Inferior parietal cortex (tissue), 1 donor: Measurements from ENCODE around the gene PACSIN1.

Experiments used
- DNase-seq: peaks from one replicate; pipeline ENCODE4 v3.0.0-alpha.2; 2016; ENCODE audit errors: extremely low spot score

PACSIN1 gene

DNA sequence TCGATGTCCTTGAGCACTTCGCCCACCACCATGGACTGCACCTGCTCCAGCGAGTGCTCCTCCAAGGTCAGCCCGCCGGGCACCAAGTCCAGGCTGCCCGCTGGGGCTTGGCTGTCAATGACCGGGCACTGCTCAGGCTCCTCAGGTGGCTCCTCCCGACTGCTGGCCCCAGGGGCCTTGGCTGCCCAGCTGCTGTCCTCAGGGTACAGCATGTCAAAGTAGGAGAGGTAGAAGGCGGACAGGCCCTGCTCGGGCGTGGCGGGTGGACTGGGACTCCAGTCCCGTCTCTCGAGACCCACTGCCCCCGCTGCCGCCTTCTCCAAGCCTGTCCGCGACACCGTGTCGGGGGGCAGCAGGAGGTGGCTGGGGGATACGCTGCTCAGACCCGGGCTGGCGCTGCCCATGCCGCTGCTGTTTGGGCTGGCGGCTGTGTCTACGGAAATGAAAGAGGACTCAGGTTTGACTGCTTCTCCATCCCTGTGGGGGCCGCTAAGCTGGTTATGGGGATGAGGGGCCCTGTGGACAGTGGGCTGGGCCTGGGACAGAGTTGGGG lies 78.3 kb downstream of the PACSIN1 start:
- no peak for DNase-seq

DNA sequence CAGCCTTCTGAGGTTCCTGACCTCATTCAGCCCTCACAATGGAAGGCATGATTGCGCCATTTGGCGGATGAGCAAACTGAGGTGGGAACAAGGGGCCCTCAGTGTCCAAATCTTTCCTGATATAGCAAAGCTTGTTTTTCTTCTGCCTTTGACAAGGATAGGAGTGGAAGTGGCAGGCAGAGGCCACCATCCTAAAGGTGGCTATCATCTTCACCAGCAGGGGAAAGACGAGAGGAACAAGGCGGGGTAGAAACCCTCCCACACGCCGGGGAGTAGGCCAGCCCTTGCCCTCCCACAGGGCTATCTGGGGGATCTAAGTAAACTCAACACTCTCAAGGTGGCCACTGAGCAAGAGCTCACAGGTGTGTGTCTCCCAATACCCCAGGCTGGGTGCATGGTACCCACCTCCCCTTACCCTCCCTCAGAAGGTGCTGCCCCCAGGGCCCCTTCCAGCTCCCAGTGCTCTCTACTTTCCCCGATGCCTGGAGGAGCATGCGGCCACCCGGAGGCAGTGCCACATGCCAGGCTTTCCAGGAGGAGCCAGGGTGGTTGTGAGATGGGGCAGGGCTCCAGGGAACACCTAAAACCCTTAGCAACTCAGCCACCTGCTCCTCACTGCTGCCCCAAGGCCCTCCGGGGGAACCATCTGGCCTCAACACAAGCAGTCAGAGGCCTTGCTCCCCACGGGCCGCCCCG lies 79.0 kb downstream of the PACSIN1 start:
- no peak for DNase-seq

DNA sequence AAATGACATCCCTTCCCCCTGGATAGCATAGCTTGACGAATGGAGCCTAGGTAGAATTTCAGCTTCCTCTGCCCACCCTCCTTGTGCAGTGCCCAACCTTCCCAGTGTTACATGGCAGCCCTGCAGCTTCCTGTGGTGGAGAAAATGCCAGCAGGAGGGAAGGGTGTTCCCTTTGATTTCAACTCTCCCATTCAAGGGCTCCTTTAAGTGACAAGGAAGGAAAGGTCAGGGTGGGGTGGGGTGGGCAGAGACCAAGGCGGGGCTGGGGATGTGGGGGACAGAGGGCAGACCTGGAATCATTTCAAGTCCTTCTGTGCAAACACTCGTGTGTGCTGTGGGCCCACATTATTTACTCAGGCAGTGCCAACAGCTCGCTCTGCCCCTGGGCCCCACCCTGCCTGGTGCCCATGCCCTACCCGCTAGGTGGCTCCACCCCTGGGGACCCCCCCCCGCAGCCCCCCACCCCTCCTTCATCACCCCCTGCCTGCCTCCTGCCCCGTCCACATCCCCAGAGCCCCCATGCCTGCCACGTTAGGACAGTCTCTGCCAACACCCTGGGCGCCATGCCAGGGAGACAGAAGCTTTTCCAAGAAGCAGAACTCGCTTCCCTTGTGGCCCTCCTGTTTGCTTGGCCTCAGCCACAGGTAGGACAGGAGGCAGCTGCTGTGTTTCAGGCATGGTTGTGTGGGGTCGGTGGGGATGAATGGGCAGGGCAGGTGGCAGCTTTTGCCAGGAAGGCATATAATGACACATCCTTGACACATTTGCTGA lies 80.9 kb downstream of the PACSIN1 start:
- no peak for DNase-seq

DNA sequence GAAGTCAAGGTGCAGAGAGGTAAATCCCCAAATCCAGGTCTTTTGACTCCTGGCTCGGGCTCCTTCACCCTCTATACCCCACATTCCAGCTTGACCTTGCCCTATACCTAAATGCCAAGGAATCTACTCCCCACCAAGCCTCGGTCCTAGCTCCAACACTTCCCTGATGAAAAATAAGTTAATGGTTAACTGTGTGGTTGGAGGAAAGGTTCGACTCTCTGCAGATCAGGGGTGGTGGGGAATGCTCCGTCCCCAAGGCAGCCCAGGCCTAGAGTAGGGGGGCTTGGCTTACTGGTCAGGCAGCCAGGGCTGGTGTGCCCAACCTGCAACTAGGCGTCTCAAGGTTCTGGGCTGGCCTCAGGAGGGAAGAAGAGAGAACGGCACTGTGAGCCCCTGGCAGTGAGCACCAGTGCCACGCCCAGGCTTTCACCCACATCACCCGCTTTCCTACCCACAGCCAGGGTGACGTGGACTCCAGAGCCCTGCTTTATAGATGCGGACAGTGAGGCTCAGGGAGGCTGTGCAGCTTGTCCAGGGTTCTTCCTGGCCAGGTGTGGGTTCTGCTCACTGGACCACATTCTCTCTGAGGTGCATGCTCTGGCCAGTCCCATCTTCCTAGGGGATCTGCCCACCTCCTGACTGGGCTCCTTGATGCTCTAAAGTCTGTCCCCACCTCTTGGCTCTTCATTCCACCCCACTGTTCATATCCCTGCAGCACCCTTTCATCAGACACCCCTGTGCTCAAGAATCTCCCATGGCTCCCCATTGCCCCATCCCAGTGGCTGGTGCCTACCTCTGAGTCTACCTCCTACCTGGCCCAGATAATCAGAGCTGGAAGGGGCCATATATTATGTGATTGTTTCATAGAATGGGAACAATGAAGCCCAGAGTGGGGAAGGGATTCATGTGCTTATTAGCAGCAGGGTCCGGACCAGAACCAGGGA lies 82.1 kb downstream of the PACSIN1 start:
- DNase-seq: no peak

- DNase-seq: no peak
Measured at GRCh38 chr6:34549026-34549803, 83.3 kb downstream of the PACSIN1 start.

GRCh38 chr6:34549804-34550202 lies 83.9 kb downstream of the PACSIN1 start:
- DNase-seq: no peak

DNA sequence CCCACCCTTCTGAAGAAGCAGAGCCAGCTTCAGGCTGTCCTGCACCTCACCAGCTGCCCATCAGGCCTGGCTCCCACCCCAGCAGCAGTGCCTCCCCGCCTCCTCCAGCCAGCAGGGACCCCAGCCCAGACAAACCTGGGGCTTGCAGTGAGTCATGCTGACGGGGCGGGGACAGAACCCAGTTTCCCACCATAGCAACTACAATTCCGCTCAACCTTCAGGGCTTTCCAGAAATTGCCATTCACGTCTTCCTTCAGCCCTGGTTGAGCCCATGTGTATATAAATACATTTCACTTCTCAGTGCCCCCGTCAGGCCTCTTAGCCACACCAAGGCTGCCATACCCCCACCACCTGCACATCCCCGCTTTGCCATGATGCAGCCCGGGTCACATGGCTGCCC lies 85.8 kb downstream of the PACSIN1 start:
- DNase-seq: no peak

- DNase-seq: no peak
Measured at GRCh38 chr6:34552620-34553019, 86.7 kb downstream of the PACSIN1 start.

- no peak for DNase-seq
Measured at GRCh38 chr6:34553146-34553545, 87.3 kb downstream of the PACSIN1 start.

GRCh38 chr6:34553750-34554149 lies 87.9 kb downstream of the PACSIN1 start:
- no peak for DNase-seq

- no peak for DNase-seq
Measured at GRCh38 chr6:34554291-34555006, 88.6 kb downstream of the PACSIN1 start.

DNA sequence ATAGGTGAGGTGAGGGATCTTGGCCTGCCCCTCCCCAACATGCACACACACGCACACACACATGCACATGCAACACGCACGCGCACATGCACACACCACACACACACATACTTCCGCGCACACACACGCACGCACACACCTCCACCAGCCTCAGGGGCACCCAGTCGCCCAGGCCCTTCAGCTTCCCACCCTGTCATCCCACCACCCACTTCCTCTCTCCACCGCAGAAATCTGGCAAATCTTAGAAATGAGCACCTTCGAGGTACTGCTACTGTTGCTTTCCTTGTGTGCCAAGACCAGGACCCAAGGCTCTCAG lies 89.1 kb downstream of the PACSIN1 start:
- no peak for DNase-seq

GRCh38 chr6:34555328-34555727 lies 89.5 kb downstream of the PACSIN1 start:
- DNase-seq: no peak

DNA sequence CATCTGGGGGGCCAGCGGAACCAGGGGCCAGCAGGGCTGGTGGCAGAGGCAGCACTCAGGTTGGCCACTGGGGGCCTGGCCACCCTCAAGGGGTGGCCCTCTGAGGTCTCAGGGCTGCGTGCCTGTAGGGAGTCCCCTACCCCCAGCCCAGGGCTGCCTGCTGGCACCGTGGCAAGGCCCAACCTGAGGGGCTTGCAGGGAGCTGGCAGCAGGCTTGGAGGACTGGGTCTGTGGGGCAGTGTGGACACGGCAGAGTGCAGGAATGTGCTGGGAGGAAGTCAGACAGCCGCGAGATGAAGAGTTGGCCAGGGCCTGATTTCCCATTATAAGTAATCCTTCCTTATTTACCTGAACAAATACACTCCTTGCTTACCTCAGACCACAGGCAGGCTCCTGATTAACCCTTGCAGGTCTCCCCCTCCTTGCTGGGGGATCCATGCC lies 90.2 kb downstream of the PACSIN1 start, which contains the start of gene SPDEF:
Gene SPDEF, minus strand, starts transcription at position 299 of the 441 bp plus-strand sequence. CDS start 11,874 bp downstream, outside the sequence.
- DNase-seq: no peak

DNA sequence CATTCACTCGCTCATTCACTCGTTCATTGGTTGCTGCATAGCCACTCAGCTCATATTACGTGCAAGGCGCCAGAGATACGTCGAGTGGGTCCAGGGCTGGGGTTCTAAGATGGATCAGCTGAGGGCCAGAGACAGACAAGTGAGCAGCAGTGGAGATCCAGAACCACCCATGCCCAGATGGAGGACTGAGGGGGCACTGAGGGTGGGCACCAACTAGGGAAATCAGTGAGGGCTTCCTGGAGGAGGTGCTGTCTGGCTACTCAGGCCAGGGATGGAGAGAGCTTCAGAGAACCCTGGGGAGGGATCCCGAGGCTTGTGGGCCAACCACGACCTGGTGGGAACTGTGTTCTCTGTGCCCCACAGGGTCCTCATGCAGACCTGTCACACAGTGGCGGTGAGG lies 90.6 kb downstream of the PACSIN1 start:
- DNase-seq: no peak

- no peak for DNase-seq
Measured at GRCh38 chr6:34557228-34557627, 91.4 kb downstream of the PACSIN1 start.

DNA sequence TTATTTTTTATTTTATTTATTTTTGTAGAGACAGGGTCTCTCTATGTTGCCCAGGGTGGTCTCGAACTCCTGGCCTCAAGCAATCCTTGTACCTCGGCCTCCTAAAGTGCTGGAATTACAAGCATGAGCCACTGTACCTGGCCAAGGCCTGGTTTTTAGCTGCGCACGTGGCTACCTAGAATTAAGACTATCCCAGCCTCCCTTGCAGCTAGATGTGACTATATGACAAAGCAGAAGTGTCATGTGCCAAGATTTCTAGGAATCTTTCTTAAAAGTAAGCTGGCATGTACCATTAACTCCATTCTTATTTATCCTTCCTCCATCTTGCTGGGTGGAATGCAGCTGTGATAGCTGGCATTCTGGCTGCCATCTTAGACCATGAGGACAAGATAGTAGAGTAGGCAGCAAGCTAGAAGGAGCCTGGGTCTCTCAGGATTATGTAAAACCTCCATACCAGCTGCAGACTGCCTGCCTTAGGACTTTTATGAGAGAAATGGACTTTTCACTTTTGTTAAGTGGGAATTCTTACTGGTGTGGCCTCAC lies 92.4 kb downstream of the PACSIN1 start:
- DNase-seq: no peak

DNA sequence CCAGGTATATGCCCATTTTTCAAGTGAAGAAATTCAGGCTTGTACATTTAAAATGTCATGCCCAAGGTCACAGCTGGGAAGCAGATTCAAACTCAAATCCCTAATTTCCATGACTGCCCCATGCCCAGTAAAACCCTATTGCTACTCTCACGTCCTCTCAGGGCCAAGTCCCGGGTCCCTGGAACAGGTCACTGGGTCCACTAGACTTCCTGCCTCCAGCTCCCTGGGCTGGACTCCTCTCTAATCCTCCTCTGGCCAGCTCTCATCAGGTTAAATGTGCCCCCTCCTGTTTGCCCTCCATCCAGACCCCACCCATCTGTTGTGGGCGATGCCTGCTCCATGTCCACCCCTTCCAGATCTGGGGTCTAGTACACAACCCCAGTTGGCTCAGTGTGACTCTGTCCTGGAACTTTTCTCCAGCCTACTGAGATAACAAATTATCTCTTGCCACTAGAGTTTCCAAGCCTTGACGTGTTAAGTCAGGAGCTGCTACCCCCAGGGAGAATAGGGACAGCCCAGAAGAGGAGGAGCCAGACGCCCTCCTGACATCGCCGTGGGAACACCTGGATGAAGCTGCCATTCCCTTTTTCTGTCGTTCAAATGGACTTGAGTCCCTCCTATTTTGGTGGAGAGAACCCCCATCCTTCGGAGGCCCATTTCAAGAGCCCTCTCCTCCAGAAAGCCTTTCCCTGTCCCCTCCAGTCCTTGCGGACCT lies 93.9 kb downstream of the PACSIN1 start:
- no peak for DNase-seq
